HepG2 (cell line): ENCODE data around the gene ZNF184. TPM values are rescaled to one million over a fixed set of nuclear protein-coding genes. Genes with fewer than 3 reads are reported as not detected.

Experiments used
- BHLHE40 ChIP-seq: IDR thresholded peaks from 2 replicates; pipeline ENCODE4 v1.6.1; 2011; ENCODE audit warnings: low read length, improper control_type of control experiment
- CSRNP2 ChIP-seq: sonication (generic); formaldehyde crosslinking; conservative IDR thresholded peaks from 2 replicates; pipeline ENCODE4 v1.8.0; 2022; ENCODE audit warnings: low read depth, missing genetic modification reagents
- LBX2 ChIP-seq: sonication (generic); formaldehyde crosslinking; IDR thresholded peaks from 2 replicates; pipeline ENCODE4 v1.5.0; 2020; ENCODE audit warnings: missing genetic modification reagents, mild to moderate bottlenecking, borderline replicate concordance
- MBNL3 ChIP-seq: fragments of 250-450 bp; sonication (Bioruptor Pico); conservative IDR thresholded peaks from 2 replicates; pipeline ENCODE4 v1.8.0; 2022; ENCODE audit warnings: mild to moderate bottlenecking, inconsistent platforms
- NFE2 ChIP-seq: sonication (generic); formaldehyde crosslinking; IDR thresholded peaks from 2 replicates; pipeline ENCODE4 v1.4.0; 2020; ENCODE audit warnings: missing genetic modification reagents
- NR0B2 ChIP-seq: sonication (generic); formaldehyde crosslinking; IDR thresholded peaks from 2 replicates; pipeline ENCODE4 v1.4.0; 2020; ENCODE audit warnings: mild to moderate bottlenecking, missing genetic modification reagents
- SAP130 ChIP-seq: IDR thresholded peaks from 2 replicates; pipeline ENCODE4 v1.6.1; 2016; ENCODE audit warnings: low read depth
- SMARCC2 ChIP-seq: fragments of 450-650 bp; IDR thresholded peaks from 2 replicates; pipeline ENCODE4 v1.6.1; 2017; ENCODE audit warnings: antibody characterized with exemption, mild to moderate bottlenecking
- THYN1 ChIP-seq: sonication (generic); formaldehyde crosslinking; IDR thresholded peaks from 2 replicates; pipeline ENCODE4 v1.8.1; 2023; ENCODE audit warnings: low read depth, mild to moderate bottlenecking, moderate library complexity, missing genetic modification reagents, borderline replicate concordance
- ZFAT ChIP-seq: sonication (generic); formaldehyde crosslinking; conservative IDR thresholded peaks from 2 replicates; pipeline ENCODE4 v1.8.1; 2023; ENCODE audit warnings: missing genetic modification reagents, inconsistent platforms
- ZNF101 ChIP-seq: sonication (generic); formaldehyde crosslinking; IDR thresholded peaks from 2 replicates; pipeline ENCODE4 v1.4.0; 2020; ENCODE audit warnings: mild to moderate bottlenecking, low read depth, missing genetic modification reagents, borderline replicate concordance
- ZNF232 ChIP-seq: sonication (generic); formaldehyde crosslinking; IDR thresholded peaks from 2 replicates; pipeline ENCODE4 v1.4.0; 2020; ENCODE audit warnings: missing genetic modification reagents, borderline replicate concordance
- ZNF670 ChIP-seq: sonication (generic); formaldehyde crosslinking; IDR thresholded peaks from 2 replicates; pipeline ENCODE4 v1.8.0; 2022; ENCODE audit warnings: mild to moderate bottlenecking, missing genetic modification reagents, borderline replicate concordance
- ZNF703 ChIP-seq: sonication (generic); formaldehyde crosslinking; IDR thresholded peaks from 2 replicates; pipeline ENCODE4 v1.5.1; 2020; ENCODE audit warnings: missing genetic modification reagents, mild to moderate bottlenecking, moderate library complexity, borderline replicate concordance
- ZNF790 ChIP-seq: sonication (generic); formaldehyde crosslinking; IDR thresholded peaks from 2 replicates; pipeline ENCODE4 v1.8.0; 2022; ENCODE audit warnings: missing genetic modification reagents, mild to moderate bottlenecking, borderline replicate concordance
- ZNF850 ChIP-seq: sonication (generic); formaldehyde crosslinking; conservative IDR thresholded peaks from 2 replicates; pipeline ENCODE4 v1.9.0; 2021; ENCODE audit warnings: mild to moderate bottlenecking, missing genetic modification reagents
- ZSCAN21 ChIP-seq: sonication (generic); formaldehyde crosslinking; IDR thresholded peaks from 2 replicates; pipeline ENCODE4 v1.8.0; 2022; ENCODE audit warnings: mild to moderate bottlenecking, missing genetic modification reagents, moderate library complexity, borderline replicate concordance
- polyA plus RNA-seq, 8 experiments: library from polyadenylated mRNA; depleted of rRNA in 3 of 8; stranded (reverse) in 7 of 8; unstranded in 1 of 8; fragments of >200 nt; fragmentation: Illumina TruSeq in 4 of 8; extraction: Trizol in 4 of 8; gene quantifications; 2 replicates each; pipeline versions ENCODE4 v1.2.1 to v1.2.3, GENCODE V29; 2011 to 2016; ENCODE audit warnings: low read depth in 4 of 8, missing spikeins in 1 of 8, mixed read lengths in 1 of 8; ENCODE audit not compliant: insufficient read depth in 1 of 8
- total RNA-seq, 5 experiments: library from RNA; depleted of rRNA; stranded (reverse); fragments of >200 nt; fragmentation: Illumina TruSeq; extraction: Trizol; gene quantifications; 2 replicates each; pipeline ENCODE4 v1.2.3, GENCODE V29; 2016; ENCODE audit warnings: low read depth in 1 of 5
- TF ChIP-seq, protein P1 (sequence below): sonication (generic); formaldehyde crosslinking; IDR thresholded peaks from 2 replicates; pipeline ENCODE4 v1.5.0; 2020; ENCODE audit warnings: mild to moderate bottlenecking, missing genetic modification reagents, borderline replicate concordance

The ZNF184 gene
- total and polyA plus RNA-seq, 2 of the 13 experiments (the other 11 are each of a cell fraction or from before 2014, with no cell fraction given): 2.1 to 10.1 TPM

GRCh38 chr6:27479319-27480182, 6.6 kb upstream of the ZNF184 start (continued):
- TF ChIP-seq, protein P1, sequence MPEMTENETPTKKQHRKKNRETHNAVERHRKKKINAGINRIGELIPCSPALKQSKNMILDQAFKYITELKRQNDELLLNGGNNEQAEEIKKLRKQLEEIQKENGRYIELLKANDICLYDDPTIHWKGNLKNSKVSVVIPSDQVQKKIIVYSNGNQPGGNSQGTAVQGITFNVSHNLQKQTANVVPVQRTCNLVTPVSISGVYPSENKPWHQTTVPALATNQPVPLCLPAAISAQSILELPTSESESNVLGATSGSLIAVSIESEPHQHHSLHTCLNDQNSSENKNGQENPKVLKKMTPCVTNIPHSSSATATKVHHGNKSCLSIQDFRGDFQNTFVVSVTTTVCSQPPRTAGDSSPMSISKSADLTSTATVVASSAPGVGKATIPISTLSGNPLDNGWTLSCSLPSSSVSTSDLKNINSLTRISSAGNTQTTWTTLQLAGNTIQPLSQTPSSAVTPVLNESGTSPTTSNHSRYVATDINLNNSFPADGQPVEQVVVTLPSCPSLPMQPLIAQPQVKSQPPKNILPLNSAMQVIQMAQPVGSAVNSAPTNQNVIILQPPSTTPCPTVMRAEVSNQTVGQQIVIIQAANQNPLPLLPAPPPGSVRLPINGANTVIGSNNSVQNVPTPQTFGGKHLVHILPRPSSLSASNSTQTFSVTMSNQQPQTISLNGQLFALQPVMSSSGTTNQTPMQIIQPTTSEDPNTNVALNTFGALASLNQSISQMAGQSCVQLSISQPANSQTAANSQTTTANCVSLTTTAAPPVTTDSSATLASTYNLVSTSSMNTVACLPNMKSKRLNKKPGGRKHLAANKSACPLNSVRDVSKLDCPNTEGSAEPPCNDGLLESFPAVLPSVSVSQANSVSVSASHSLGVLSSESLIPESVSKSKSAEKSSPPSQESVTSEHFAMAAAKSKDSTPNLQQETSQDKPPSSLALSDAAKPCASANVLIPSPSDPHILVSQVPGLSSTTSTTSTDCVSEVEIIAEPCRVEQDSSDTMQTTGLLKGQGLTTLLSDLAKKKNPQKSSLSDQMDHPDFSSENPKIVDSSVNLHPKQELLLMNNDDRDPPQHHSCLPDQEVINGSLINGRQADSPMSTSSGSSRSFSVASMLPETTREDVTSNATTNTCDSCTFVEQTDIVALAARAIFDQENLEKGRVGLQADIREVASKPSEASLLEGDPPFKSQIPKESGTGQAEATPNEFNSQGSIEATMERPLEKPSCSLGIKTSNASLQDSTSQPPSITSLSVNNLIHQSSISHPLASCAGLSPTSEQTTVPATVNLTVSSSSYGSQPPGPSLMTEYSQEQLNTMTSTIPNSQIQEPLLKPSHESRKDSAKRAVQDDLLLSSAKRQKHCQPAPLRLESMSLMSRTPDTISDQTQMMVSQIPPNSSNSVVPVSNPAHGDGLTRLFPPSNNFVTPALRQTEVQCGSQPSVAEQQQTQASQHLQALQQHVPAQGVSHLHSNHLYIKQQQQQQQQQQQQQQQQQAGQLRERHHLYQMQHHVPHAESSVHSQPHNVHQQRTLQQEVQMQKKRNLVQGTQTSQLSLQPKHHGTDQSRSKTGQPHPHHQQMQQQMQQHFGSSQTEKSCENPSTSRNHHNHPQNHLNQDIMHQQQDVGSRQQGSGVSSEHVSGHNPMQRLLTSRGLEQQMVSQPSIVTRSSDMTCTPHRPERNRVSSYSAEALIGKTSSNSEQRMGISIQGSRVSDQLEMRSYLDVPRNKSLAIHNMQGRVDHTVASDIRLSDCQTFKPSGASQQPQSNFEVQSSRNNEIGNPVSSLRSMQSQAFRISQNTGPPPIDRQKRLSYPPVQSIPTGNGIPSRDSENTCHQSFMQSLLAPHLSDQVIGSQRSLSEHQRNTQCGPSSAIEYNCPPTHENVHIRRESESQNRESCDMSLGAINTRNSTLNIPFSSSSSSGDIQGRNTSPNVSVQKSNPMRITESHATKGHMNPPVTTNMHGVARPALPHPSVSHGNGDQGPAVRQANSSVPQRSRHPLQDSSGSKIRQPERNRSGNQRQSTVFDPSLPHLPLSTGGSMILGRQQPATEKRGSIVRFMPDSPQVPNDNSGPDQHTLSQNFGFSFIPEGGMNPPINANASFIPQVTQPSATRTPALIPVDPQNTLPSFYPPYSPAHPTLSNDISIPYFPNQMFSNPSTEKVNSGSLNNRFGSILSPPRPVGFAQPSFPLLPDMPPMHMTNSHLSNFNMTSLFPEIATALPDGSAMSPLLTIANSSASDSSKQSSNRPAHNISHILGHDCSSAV: no peak
- TF ChIP-seq THYN1 (peak; percentile 84; the same call in 1 of the 2 replicates), SMARCC2 (no peak), LBX2 (no peak), ZNF232 (no peak; the same call in 1 of the 2 replicates), NR0B2 (CRISPR knock-in tag) (no peak), ZNF790 (no peak), MBNL3 (no peak), ZNF850 (CRISPR knock-in tag) (0 out of 2 replicates have a peak, but pooled peaks have one; percentile 63), ZNF101 (CRISPR knock-in tag) (peak; percentile 76; the same call in 1 of the 2 replicates), BHLHE40 (no peak), ZNF703 (CRISPR knock-in tag) (no peak), ZSCAN21 (CRISPR knock-in tag) (0 out of 2 replicates have a peak, but pooled peaks have one; percentile 44), NFE2 (CRISPR knock-in tag) (no peak), SAP130 (CRISPR knock-in tag) (peak; percentile 85), ZFAT (CRISPR knock-in tag) (no peak), ZNF670 (peak; percentile 94; the same call in 1 of the 2 replicates), CSRNP2 (CRISPR knock-in tag) (no peak)
